Loucy (cell line): ENCODE results near the gene ACAP2.

Experiments
- CTCF ChIP-seq: fragments of 200-600 bp; sonication (generic); conservative IDR thresholded peaks from 2 replicates; pipeline ENCODE4 v1.5.1; 2014; ENCODE audit warnings: mild to moderate bottlenecking, antibody characterized with exemption, low read length
- EZH2phosphoT487 ChIP-seq: fragments of 200-600 bp; IDR thresholded peaks from 2 replicates; pipeline ENCODE4 v1.6.1; 2018; ENCODE audit warnings: antibody characterized with exemption, mild to moderate bottlenecking, moderate library complexity, borderline replicate concordance

GRCh38 chr3:195458316-195458717 is 15.5 kb upstream of the ACAP2 start:
- TF ChIP-seq EZH2phosphoT487 = no peak
- TF ChIP-seq CTCF = no peak
